ENCODE results near the gene LIPC.

Gene LIPC

DNA sequence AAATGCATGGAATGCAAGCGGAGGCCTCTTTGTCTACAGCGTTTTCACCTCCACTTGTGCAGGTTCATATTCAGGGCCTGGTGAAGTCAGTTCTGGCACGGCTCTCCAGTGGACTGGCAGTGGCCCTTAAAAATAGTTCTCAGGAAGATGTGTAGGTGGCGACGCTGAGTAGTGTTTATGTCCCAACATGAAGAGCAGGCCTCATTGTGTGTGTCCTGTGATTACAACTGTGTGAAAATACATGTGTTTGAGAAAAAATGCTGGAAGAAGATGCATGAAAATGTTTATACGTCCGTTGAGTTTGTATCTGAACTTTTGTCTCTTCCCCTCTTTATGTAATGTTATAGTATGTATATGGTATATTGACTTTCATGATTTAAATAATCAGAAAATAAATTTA is 7.2 kb downstream of the LIPC start:
- no peaks in the 10 kb centered on the region for H3K36me3 ChIP-seq
- no peak overlapping the region for H3K4me3 ChIP-seq (ENCODE audit: low read depth in 1 of 2, low read length in 1 of 2)
- H3K9me3 ChIP-seq, result no peaks in the 10 kb centered on the region
- H3K4me1 ChIP-seq (ENCODE audit: control insufficient read depth in 1 of 2, insufficient read depth in 1 of 2, low read depth in 1 of 2, low read length in 1 of 2), result no peaks in the 10 kb centered on the region
- H3K27ac ChIP-seq, result no peak overlapping the region
- TF ChIP-seq, protein P1, sequence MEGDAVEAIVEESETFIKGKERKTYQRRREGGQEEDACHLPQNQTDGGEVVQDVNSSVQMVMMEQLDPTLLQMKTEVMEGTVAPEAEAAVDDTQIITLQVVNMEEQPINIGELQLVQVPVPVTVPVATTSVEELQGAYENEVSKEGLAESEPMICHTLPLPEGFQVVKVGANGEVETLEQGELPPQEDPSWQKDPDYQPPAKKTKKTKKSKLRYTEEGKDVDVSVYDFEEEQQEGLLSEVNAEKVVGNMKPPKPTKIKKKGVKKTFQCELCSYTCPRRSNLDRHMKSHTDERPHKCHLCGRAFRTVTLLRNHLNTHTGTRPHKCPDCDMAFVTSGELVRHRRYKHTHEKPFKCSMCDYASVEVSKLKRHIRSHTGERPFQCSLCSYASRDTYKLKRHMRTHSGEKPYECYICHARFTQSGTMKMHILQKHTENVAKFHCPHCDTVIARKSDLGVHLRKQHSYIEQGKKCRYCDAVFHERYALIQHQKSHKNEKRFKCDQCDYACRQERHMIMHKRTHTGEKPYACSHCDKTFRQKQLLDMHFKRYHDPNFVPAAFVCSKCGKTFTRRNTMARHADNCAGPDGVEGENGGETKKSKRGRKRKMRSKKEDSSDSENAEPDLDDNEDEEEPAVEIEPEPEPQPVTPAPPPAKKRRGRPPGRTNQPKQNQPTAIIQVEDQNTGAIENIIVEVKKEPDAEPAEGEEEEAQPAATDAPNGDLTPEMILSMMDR (IDR thresholded peaks at IDR 0.05), result no peak
- H3K27me3 ChIP-seq, result no peaks in the 10 kb centered on the region

DNA sequence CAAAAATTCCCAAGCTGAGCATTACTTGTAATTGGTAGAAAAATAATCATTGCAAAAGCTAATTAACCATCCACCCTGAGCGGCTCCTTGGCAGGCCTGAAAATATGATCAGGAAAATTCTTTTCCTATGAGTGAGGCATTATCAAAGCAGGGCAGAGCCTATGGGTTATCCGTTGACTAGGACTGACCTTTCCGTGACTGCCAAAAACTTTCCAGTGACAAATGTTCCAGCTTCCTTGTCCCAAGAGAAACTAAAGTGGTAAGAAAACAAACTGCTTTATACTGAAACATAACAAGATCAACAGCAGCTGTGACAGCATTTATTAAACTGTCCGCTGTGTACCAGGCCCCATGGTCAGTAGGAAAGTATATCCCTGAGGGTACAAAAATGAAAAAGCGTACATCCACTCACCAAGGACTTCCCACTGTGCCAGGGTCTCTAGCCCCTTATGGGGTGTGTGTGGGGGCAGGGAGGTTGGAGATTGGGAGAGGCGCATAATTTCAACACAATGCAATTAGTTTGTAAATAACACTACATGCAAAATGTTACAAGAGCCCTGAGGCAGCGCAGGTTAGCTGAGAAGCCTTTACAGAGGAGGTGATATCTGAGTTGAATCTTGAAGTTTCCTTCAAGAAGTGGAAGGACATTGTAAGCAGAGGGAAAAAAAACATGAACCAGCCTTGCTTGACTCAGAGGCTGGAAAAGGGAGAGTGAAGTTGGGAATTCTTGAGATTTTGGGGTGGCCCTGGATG is 8.5 kb downstream of the LIPC start:
- H3K36me3 ChIP-seq, result no peaks in the 10 kb centered on the region
- TF ChIP-seq, protein P1 (IDR thresholded peaks at IDR 0.05), result no peak
- no peak overlapping the region for H3K27ac ChIP-seq
- H3K27me3 ChIP-seq, result no peaks in the 10 kb centered on the region
- H3K4me1 ChIP-seq (ENCODE audit: control insufficient read depth in 1 of 2, insufficient read depth in 1 of 2, low read depth in 1 of 2, low read length in 1 of 2), result no peaks in the 10 kb centered on the region
- H3K9me3 ChIP-seq, result no peaks in the 10 kb centered on the region
- H3K4me3 ChIP-seq (ENCODE audit: low read depth in 1 of 2, low read length in 1 of 2), result no peak overlapping the region

DNA sequence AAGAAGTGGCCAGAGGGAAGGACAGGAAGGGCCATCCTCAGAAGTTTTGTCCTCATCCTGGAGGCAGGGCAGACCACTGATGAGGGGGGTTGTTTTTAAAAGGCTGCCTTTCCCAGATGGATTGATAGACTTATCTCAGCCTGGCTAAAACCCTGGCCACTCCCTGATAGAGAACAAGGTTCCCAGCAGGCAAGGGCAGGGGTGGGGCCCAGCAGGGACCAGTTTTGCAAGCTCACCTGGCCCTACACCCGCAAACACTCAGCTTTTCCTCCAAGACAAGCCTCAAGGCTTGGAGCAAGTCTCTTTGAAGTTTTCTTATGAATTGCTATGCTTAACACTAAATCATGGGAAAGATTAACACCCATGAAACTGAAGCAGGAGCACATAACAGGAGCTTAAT is 9.1 kb downstream of the LIPC start:
- no peak overlapping the region for H3K27ac ChIP-seq
- no peak overlapping the region for H3K4me3 ChIP-seq (ENCODE audit: low read depth in 1 of 2, low read length in 1 of 2)
- TF ChIP-seq, protein P1 (IDR thresholded peaks at IDR 0.05), result no peak
- no peaks in the 10 kb centered on the region for H3K4me1 ChIP-seq (ENCODE audit: control insufficient read depth in 1 of 2, insufficient read depth in 1 of 2, low read depth in 1 of 2, low read length in 1 of 2)
- no peaks in the 10 kb centered on the region for H3K36me3 ChIP-seq
- no peaks in the 10 kb centered on the region for H3K27me3 ChIP-seq
- H3K9me3 ChIP-seq, result no peaks in the 10 kb centered on the region

DNA sequence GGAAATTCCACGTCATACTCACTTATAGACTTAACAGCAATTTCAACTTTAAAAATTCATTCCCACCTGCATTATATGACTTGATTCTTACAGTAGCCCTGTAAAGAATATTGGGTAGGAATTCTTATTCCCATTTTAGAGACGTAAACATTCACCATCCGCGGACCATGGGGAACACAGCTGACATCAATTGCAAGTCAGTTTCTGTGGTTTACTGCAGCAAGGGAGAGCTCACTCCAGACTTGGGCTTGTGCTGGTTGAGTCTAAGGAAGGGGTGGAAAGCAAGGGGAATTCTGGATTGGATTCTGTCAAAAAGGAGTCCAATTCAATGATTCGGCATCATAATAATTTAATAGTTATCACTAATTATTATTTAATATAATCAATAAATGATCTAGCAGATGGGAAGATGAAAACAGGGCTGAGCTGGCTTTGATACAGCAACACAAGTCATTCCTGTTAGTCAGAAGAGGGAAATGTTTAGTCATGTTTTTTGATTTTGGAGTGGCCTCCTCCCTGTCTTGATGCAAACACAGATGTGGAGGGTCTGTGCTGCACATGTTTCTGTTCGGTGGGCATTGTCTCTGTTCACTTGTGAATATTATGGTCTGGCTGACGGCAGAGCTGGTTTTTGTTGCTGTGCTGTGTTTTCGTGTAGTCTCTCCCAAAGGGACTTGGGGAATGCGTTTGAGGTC is 9.7 kb downstream of the LIPC start:
- no peak overlapping the region for H3K27ac ChIP-seq
- no peaks in the 10 kb centered on the region for H3K36me3 ChIP-seq
- no peaks in the 10 kb centered on the region for H3K4me1 ChIP-seq (ENCODE audit: control insufficient read depth in 1 of 2, insufficient read depth in 1 of 2, low read depth in 1 of 2, low read length in 1 of 2)
- H3K9me3 ChIP-seq, result no peaks in the 10 kb centered on the region
- no peak overlapping the region for H3K4me3 ChIP-seq (ENCODE audit: low read depth in 1 of 2, low read length in 1 of 2)
- no peaks in the 10 kb centered on the region for H3K27me3 ChIP-seq
- TF ChIP-seq, protein P1 (IDR thresholded peaks at IDR 0.05), result no peak

DNA sequence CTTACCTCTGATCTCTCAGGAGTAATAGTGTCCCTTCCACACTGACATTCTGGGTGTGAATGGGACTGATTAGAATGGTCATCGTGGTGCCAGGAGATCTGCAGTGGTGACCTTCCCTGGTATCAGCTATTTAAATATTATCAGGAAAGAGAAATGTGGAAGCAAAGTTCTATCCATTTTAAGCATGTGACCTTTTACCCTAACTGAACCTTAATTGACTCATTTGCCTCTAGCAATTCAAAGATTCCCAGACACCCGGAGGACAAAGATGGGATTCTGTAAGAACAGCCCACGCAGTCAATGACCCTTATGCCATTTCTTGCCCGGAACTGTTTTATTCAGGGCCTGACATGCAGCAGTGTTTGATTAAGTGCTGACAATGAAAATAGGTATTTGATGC is 10.3 kb downstream of the LIPC start:
- Histone ChIP-seq H3K4me3 (ENCODE audit: low read depth in 1 of 2, low read length in 1 of 2) (no peak overlapping the region), H3K36me3 (no peaks in the 10 kb centered on the region), H3K27ac (no peak overlapping the region), H3K4me1 (ENCODE audit: control insufficient read depth in 1 of 2, insufficient read depth in 1 of 2, low read depth in 1 of 2, low read length in 1 of 2) (no peaks in the 10 kb centered on the region), H3K9me3 (no peaks in the 10 kb centered on the region), H3K27me3 (no peaks in the 10 kb centered on the region)
- TF ChIP-seq, protein P1 (IDR thresholded peaks at IDR 0.05), result no peak
